Measurements from ENCODE around the gene CLDN14. TPM values are rescaled to one million over a fixed set of nuclear protein-coding genes. Genes with fewer than 3 reads are reported as not detected.

Gene CLDN14
- total RNA-seq, 1 donor, result 0.27 TPM

- no peak for DNase-seq (ENCODE audit: low read depth)
- TF ChIP-seq, protein P1, sequence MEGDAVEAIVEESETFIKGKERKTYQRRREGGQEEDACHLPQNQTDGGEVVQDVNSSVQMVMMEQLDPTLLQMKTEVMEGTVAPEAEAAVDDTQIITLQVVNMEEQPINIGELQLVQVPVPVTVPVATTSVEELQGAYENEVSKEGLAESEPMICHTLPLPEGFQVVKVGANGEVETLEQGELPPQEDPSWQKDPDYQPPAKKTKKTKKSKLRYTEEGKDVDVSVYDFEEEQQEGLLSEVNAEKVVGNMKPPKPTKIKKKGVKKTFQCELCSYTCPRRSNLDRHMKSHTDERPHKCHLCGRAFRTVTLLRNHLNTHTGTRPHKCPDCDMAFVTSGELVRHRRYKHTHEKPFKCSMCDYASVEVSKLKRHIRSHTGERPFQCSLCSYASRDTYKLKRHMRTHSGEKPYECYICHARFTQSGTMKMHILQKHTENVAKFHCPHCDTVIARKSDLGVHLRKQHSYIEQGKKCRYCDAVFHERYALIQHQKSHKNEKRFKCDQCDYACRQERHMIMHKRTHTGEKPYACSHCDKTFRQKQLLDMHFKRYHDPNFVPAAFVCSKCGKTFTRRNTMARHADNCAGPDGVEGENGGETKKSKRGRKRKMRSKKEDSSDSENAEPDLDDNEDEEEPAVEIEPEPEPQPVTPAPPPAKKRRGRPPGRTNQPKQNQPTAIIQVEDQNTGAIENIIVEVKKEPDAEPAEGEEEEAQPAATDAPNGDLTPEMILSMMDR (IDR thresholded peaks at IDR 0.05; ENCODE audit: insufficient read depth, low read length), result no peak
- H3K4me3 ChIP-seq (ENCODE audit: low read depth, low read length), result no peak overlapping the region
Measured at GRCh38 chr21:36464590-36464989, 15.3 kb downstream of the CLDN14 start.

DNA sequence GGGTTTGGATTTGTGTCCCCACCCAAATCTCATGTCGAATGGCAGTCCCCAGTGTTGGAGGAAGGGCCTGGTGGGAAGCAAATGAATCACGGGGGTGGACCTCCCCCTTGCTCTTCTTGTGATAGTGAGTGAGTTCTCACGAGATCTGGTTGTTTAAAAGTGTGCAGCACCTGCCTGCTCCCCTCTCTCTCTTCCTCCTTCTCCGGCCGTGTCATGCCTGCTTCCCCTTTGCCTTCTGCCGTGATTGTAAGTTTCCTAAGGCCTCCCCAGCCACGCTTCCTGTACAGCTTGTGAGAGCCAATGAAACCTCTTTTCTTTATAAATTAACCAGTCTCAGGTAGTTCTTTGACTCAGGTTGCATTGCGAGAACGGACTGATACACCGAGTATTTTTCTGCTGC is 15.9 kb downstream of the CLDN14 start:
- no peak overlapping the region for H3K4me3 ChIP-seq (ENCODE audit: low read depth, low read length)
- no peak for DNase-seq (ENCODE audit: low read depth)
- TF ChIP-seq, protein P1 (IDR thresholded peaks at IDR 0.05; ENCODE audit: insufficient read depth, low read length), result no peak

DNA sequence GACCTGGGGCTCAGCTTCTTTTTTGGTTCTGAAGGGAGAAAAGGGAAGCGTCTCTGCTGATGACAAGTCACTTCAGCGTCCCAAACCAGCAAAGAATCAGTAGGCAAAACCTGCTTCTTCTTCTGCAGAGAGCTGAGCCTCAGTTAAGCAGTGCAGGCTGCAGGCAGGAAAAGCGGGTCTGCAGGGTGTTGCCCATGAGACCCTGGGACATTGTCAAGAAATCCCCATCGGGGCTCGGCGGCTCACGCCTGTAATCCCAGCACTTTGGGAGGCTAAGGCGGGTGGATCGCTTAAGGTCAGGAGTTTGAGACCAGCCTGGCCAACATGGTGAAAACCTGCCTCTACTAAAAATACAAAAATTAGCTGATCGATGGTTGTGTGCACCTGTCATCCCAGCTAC is 16.7 kb downstream of the CLDN14 start:
- TF ChIP-seq, protein P1 (IDR thresholded peaks at IDR 0.05; ENCODE audit: insufficient read depth, low read length), result no peak
- no peak for DNase-seq (ENCODE audit: low read depth)
- no peak overlapping the region for H3K4me3 ChIP-seq (ENCODE audit: low read depth, low read length)

- no peak overlapping the region for H3K4me3 ChIP-seq (ENCODE audit: low read depth, low read length)
- no peak for DNase-seq (ENCODE audit: low read depth)
- TF ChIP-seq, protein P1 (IDR thresholded peaks at IDR 0.05; ENCODE audit: insufficient read depth, low read length), result no peak
Measured at GRCh38 chr21:36461918-36462486, 17.9 kb downstream of the CLDN14 start.

- H3K4me3 ChIP-seq (ENCODE audit: low read depth, low read length), result no peak overlapping the region
- DNase-seq (ENCODE audit: low read depth), result no peak
- TF ChIP-seq, protein P1 (IDR thresholded peaks at IDR 0.05; ENCODE audit: insufficient read depth, low read length), result no peak
Measured at GRCh38 chr21:36461277-36461917, 18.5 kb downstream of the CLDN14 start.

DNA sequence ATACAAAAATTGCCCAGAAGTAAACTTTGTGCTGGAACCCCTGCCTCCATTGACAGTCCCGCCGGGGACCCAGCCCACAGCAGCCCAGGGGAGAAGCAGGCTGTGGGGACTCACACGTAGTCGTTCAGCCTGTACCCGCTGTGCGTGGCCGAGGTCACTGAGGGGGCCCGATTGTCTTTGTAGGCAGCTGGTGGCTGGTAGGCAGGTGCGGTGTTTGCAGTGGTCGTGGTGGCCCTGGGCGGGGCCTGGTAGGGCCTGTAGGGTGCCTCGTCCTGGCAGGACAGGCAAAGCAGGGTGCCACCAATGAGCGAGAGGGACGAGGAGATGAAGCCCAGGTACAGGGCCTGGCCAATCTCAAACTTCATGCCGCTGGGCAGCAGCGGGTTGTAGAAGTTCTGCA is 19.1 kb downstream of the CLDN14 start:
- no peak overlapping the region for H3K4me3 ChIP-seq (ENCODE audit: low read depth, low read length)
- TF ChIP-seq, protein P1 (IDR thresholded peaks at IDR 0.05; ENCODE audit: insufficient read depth, low read length), result no peak
- DNase-seq (ENCODE audit: low read depth), result no peak

Data from fibroblast of the aortic adventitia (primary cell).